ENCODE data around the gene TACC2. TPM values are rescaled to one million over a fixed set of nuclear protein-coding genes. Genes with fewer than 3 reads are reported as not detected.

Gene TACC2
- total RNA-seq, 1 experiment from 2014 or later: 24.4 TPM

- no peak overlapping the region for H3K27ac Mint-ChIP-seq (ENCODE audit: unreplicated experiment)
- intact Hi-C loops (cut with micrococcal nuclease; ENCODE audit: unreplicated experiment): no loop called here
Measured at GRCh38 chr10:122293961-122294380, 305.0 kb downstream of the TACC2 start.

DNA sequence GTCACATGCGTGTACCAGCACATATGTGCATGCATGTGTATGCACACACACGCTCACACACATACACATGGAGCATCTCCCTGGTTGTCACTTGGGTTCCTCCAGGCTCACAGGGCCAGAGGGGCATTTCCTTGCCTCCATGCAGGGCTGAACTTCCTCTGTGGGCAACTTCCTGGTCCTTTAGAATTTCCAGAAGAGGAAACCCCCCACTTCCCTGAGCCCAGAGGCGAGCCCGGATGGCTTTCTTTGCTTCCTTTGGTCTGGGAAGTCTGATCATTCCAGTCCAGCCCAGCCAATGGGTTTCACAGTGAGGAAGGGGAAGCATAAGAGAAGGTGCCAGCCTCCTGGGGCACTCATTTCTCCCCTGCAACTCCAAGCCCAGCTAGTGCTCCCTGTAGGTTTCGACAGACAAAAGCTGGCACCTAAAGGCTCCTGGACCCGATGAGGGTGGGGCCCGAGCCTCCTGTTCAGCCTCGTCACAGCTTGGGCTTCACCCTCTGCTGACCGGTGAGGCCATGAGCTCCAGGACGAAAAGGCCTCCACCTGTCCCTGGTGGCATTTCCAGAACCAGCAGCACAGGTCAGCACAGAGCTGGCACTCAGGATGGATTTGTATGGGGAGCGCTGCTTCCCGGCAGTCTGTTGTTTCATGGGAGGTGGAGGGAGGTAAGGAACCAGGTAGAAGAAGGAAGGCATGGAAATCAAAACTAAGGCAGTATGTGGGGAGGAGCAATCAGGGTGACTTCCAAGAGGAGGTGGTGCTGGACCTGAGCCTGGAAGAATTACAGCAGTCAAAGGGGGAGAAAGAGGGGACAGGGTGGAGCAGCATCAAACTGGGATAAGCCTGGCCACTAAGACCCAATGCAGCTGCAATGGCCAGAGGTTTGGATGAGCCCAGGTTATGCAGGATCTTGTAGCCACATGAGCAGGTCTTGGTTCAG, 305.8 kb downstream of the TACC2 start:
- Mint-ChIP-seq H3K27me3 (ENCODE audit: unreplicated experiment) (no peaks in the 10 kb centered on the region), H3K9me3 (ENCODE audit: low read depth, unreplicated experiment) (no peaks in the 10 kb centered on the region), H3K27ac (ENCODE audit: unreplicated experiment) (no peak overlapping the region), H3K36me3 (ENCODE audit: insufficient read depth, unreplicated experiment) (peaks cover 6% of the 10 kb centered on the region), H3K4me1 (ENCODE audit: low read depth, unreplicated experiment) (no peaks in the 10 kb centered on the region), H3K4me3 (ENCODE audit: low read depth, unreplicated experiment) (no peak overlapping the region)
- no TSS peak for BruUV-seq (replicated peaks)
- DNase-seq: no peak
- intact Hi-C loops (cut with micrococcal nuclease; ENCODE audit: unreplicated experiment): loop anchor here (5.0 kb wide), 2 partner anchors 53 to 273 kb away; no protein-coding TSS in a partner anchor
- no peak for TF ChIP-seq CTCF (IDR thresholded peaks at IDR 0.05; ENCODE audit: unreplicated experiment)
- CTCF ChIA-PET: no interaction called here

More at GRCh38 chr10:122293961-122294380, 305.0 kb downstream of the TACC2 start:
- no peaks in the 10 kb centered on the region for H3K9me3 Mint-ChIP-seq (ENCODE audit: low read depth, unreplicated experiment)
- no TSS peak for BruUV-seq (replicated peaks)
- H3K4me3 Mint-ChIP-seq (ENCODE audit: low read depth, unreplicated experiment): no peak overlapping the region
- peaks cover 2% of the 10 kb centered on the region for H3K36me3 Mint-ChIP-seq (ENCODE audit: insufficient read depth, unreplicated experiment)
- no peak for DNase-seq
- H3K27me3 Mint-ChIP-seq (ENCODE audit: unreplicated experiment): no peaks in the 10 kb centered on the region
- CTCF ChIA-PET: no interaction called here
- TF ChIP-seq CTCF (IDR thresholded peaks at IDR 0.05; ENCODE audit: unreplicated experiment): no peak
- no peaks in the 10 kb centered on the region for H3K4me1 Mint-ChIP-seq (ENCODE audit: low read depth, unreplicated experiment)

DNA sequence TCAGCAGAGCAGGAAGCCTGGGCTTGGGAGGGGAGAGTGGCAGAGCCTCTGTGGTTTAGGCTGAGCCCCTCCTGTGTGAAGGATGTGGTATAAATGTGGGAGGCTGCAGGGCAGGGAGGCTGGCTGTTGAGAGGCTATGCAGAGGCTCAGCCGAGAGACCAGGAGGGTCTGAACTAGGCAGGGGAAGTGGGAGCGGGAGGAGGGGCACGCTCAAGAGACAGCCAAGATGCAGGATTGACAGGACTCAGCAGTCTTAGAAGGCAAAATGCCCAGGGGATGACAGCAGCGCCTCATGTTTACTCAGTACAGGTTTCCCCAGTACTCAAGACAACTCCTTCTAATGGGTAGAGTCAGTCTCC, 306.5 kb downstream of the TACC2 start:
- no peak overlapping the region for H3K4me3 Mint-ChIP-seq (ENCODE audit: low read depth, unreplicated experiment)
- H3K27me3 Mint-ChIP-seq (ENCODE audit: unreplicated experiment): no peaks in the 10 kb centered on the region
- DNase-seq: no peak
- H3K9me3 Mint-ChIP-seq (ENCODE audit: low read depth, unreplicated experiment): no peaks in the 10 kb centered on the region
- CTCF ChIA-PET: no interaction called here
- TF ChIP-seq CTCF (IDR thresholded peaks at IDR 0.05; ENCODE audit: unreplicated experiment): no peak
- H3K4me1 Mint-ChIP-seq (ENCODE audit: low read depth, unreplicated experiment): no peaks in the 10 kb centered on the region
- BruUV-seq (replicated peaks): no TSS peak
- intact Hi-C loops (cut with micrococcal nuclease; ENCODE audit: unreplicated experiment): loop anchor here (5.0 kb wide), 2 partner anchors 52 to 272 kb away; no protein-coding TSS in a partner anchor
- H3K27ac Mint-ChIP-seq (ENCODE audit: unreplicated experiment): no peak overlapping the region
- peaks cover 6% of the 10 kb centered on the region for H3K36me3 Mint-ChIP-seq (ENCODE audit: insufficient read depth, unreplicated experiment)

DNA sequence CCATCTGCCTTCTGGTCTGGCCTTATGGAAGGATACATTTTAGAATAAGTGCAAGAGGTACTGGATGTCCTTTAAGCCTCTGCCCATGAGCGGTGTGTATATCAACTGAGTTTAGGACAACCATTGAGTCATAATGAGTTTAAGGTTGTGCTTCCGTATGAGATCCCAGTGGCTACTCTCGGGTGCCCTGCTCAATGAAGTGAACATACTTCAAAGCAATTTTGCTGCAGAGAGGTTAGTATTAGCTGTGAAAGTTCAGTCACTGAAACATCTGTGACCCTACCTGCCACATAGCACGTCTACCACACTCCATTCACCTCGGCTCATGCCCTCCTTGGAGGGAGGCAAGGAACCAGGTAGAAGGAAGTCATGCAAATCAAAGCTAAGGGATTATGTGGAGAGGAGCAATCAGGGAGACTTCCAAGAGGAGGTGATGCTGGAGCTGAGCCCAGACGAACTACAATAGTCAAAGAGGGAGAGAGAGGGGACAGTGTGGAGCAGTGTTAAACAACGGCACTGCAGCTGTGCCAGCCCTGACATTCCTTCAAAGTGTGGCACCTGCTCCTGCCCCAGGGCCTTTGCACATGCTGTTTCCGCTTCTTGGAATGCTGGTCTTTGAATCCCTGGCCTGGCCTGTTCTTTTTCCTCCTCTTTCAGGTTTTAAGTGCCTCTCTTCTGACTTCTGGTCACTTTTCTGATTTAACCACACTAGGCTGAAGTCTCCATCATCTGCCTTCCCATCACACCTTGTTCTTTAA, 307.6 kb downstream of the TACC2 start:
- H3K27me3 Mint-ChIP-seq (ENCODE audit: unreplicated experiment): no peaks in the 10 kb centered on the region
- no peaks in the 10 kb centered on the region for H3K9me3 Mint-ChIP-seq (ENCODE audit: low read depth, unreplicated experiment)
- no peak for TF ChIP-seq CTCF (IDR thresholded peaks at IDR 0.05; ENCODE audit: unreplicated experiment)
- no peaks in the 10 kb centered on the region for H3K4me1 Mint-ChIP-seq (ENCODE audit: low read depth, unreplicated experiment)
- no peak overlapping the region for H3K4me3 Mint-ChIP-seq (ENCODE audit: low read depth, unreplicated experiment)
- peaks cover 6% of the 10 kb centered on the region for H3K36me3 Mint-ChIP-seq (ENCODE audit: insufficient read depth, unreplicated experiment)
- DNase-seq: no peak
- H3K27ac Mint-ChIP-seq (ENCODE audit: unreplicated experiment): no peak overlapping the region
- BruUV-seq (replicated peaks): no TSS peak
- CTCF ChIA-PET: no interaction called here
- intact Hi-C loops (cut with micrococcal nuclease; ENCODE audit: unreplicated experiment): loop anchor here (5.0 kb wide), 2 partner anchors 51 to 271 kb away; no protein-coding TSS in a partner anchor
